GM19193 (cell line): ENCODE measurements around the gene TMPRSS3.

Experiments
- POLR2A ChIP-seq: IDR thresholded peaks from 4 replicates; pipeline ENCODE4 v1.6.1; 2011; ENCODE audit not compliant: insufficient read depth, insufficient read length; ENCODE audit errors: extremely low read depth

Gene TMPRSS3

GRCh38 chr21:42350318-42350910 is 45.4 kb downstream of the TMPRSS3 start:
- no peak for TF ChIP-seq POLR2A

GRCh38 chr21:42349420-42350317 is 46.2 kb downstream of the TMPRSS3 start:
- TF ChIP-seq POLR2A, result no peak

- TF ChIP-seq POLR2A, result no peak
Observed at GRCh38 chr21:42348762-42349161, 47.1 kb downstream of the TMPRSS3 start.

GRCh38 chr21:42347601-42348327 is 48.1 kb downstream of the TMPRSS3 start:
- TF ChIP-seq POLR2A, result no peak

GRCh38 chr21:42346866-42347600 is 48.8 kb downstream of the TMPRSS3 start:
- no peak for TF ChIP-seq POLR2A

GRCh38 chr21:42346441-42346840 is 49.4 kb downstream of the TMPRSS3 start:
- TF ChIP-seq POLR2A, result no peak

GRCh38 chr21:42344631-42345030 is 51.2 kb downstream of the TMPRSS3 start:
- no peak for TF ChIP-seq POLR2A

GRCh38 chr21:42343963-42344510 is 51.8 kb downstream of the TMPRSS3 start:
- no peak for TF ChIP-seq POLR2A

GRCh38 chr21:42343556-42343955 is 52.3 kb downstream of the TMPRSS3 start:
- TF ChIP-seq POLR2A, result no peak

GRCh38 chr21:42343101-42343500 is 52.8 kb downstream of the TMPRSS3 start:
- no peak for TF ChIP-seq POLR2A

- TF ChIP-seq POLR2A, result no peak
Observed at GRCh38 chr21:42341776-42342542, 53.9 kb downstream of the TMPRSS3 start.

- no peak for TF ChIP-seq POLR2A
Observed at GRCh38 chr21:42340187-42341050, 55.4 kb downstream of the TMPRSS3 start.

GRCh38 chr21:42338729-42339715 is 56.8 kb downstream of the TMPRSS3 start:
- no peak for TF ChIP-seq POLR2A
